Brain microvascular endothelial cell (primary cell): Measurements from ENCODE around the gene HNRNPCL4.
"Not testable (repeated sequence)": the region's sequence is repeated elsewhere in the genome, so short reads cannot be mapped to it uniquely, and the experiment has no call there.

Experiments
- DNase-seq: peaks from one replicate; pipeline ENCODE4 v3.0.0-alpha.2; 2020
- H3K27ac ChIP-seq: fragments of 250-450 bp; sonication (Bioruptor Pico); 2 replicates; pipeline ENCODE4 v1.5.1; 2020; ENCODE audit warnings: mild to moderate bottlenecking, moderate library complexity
- H3K27me3 ChIP-seq: fragments of 250-450 bp; sonication (Bioruptor Pico); replicated peaks from 2 replicates; pipeline ENCODE4 v1.5.1; 2020; ENCODE audit warnings: mild to moderate bottlenecking
- H3K36me3 ChIP-seq: fragments of 250-450 bp; sonication (Bioruptor Pico); replicated peaks from 2 replicates; pipeline ENCODE4 v1.5.1; 2020; ENCODE audit warnings: mild to moderate bottlenecking
- H3K4me3 ChIP-seq: 2 replicates; pipeline ENCODE4 v1.5.1; 2011; ENCODE audit warnings: low read depth, mild to moderate bottlenecking, control low read depth, low read length, moderate library complexity
- in situ Hi-C: cut with HindIII; loops from 2 replicates; pipeline ENCODE4 v1.10.0; 2017; ENCODE audit warnings: low sequenced_read_pairs, low pct_ligation_motif_present

HNRNPCL4 gene

GRCh38 chr1:13165531-13165930 lies at the start of gene HNRNPCL4:
TSS of gene HNRNPCL4 (minus strand) at chr1:13165631. CDS start at chr1:13165467, 164 bp downstream.
- H3K4me3 ChIP-seq, H3K36me3 ChIP-seq, DNase-seq, in situ Hi-C loops, H3K27me3 ChIP-seq, H3K27ac ChIP-seq: not testable (repeated sequence)

GRCh38 chr1:13208712-13209111 lies 43.3 kb upstream of the HNRNPCL4 start:
- H3K27ac ChIP-seq, H3K36me3 ChIP-seq, H3K27me3 ChIP-seq, in situ Hi-C loops, DNase-seq, H3K4me3 ChIP-seq: not testable (repeated sequence)

GRCh38 chr1:13201309-13201708 lies 35.9 kb upstream of the HNRNPCL4 start, which contains the start of gene PRAMEF13:
TSS of gene PRAMEF13 (minus strand) at chr1:13201409. CDS start at chr1:13199589, 1,820 bp downstream.
- DNase-seq, H3K27me3 ChIP-seq, H3K4me3 ChIP-seq, H3K36me3 ChIP-seq, H3K27ac ChIP-seq, in situ Hi-C loops: not testable (repeated sequence)

GRCh38 chr1:13171548-13171947 lies 6.1 kb upstream of the HNRNPCL4 start, which contains the start of gene PRAMEF9:
TSS of gene PRAMEF9 (plus strand) at chr1:13171848. CDS start at chr1:13175281, 3,433 bp downstream.
- DNase-seq, in situ Hi-C loops, H3K27ac ChIP-seq, H3K36me3 ChIP-seq, H3K4me3 ChIP-seq, H3K27me3 ChIP-seq: not testable (repeated sequence)

GRCh38 chr1:13155909-13156308 lies 9.5 kb downstream of the HNRNPCL4 start, which contains the start of gene PRAMEF26:
TSS of gene PRAMEF26 (minus strand) at chr1:13156009. CDS start at chr1:13153095, 2,914 bp downstream.
- in situ Hi-C loops, H3K27ac ChIP-seq, DNase-seq, H3K36me3 ChIP-seq, H3K4me3 ChIP-seq, H3K27me3 ChIP-seq: not testable (repeated sequence)

- H3K27me3 ChIP-seq, H3K4me3 ChIP-seq, in situ Hi-C loops, DNase-seq, H3K27ac ChIP-seq, H3K36me3 ChIP-seq: not testable (repeated sequence)
Measured at GRCh38 chr1:13116754-13117153, 48.7 kb downstream of the HNRNPCL4 start, which contains the start of gene HNRNPCL2. TSS of gene HNRNPCL2 (minus strand) at chr1:13116854. CDS start at chr1:13116400, 454 bp downstream.
